ENCODE data around the gene ZBTB25. TPM values are rescaled to one million over a fixed set of nuclear protein-coding genes. Genes with fewer than 3 reads are reported as not detected.

ZBTB25 gene
- total RNA-seq, 2 experiments from 2014 or later, result 56.8 to 58.1 TPM

GRCh38 chr14:64496764-64497163 is 6.9 kb downstream of the ZBTB25 start:
- DNase-seq (no peak), ATAC-seq (ENCODE audit: poor library complexity) (no peak)
- POLR2A ChIA-PET, result interaction anchor here (0.6 to 4.0 kb wide), 8 partner anchors 8 to 136 kb away, joined by 3 to 36 read pairs (median 4); partner anchors contain the start of genes ZBTB1 and ZBTB25
- Histone ChIP-seq H3K27ac (ENCODE audit: low read depth in 1 of 2, low read length in 2 of 2) (peak overlapping the region in 1 of 2 donors; percentile 27), H3K36me3 (ENCODE audit: insufficient read depth, low read length) (peaks cover 41% of the 10 kb centered on the region), H3K27me3 (ENCODE audit: control insufficient read depth in 1 of 2, insufficient read depth in 2 of 2, low read length in 2 of 2) (no peaks in the 10 kb centered on the region), H3K4me3 (ENCODE audit: low read length) (no peak overlapping the region), H3K4me1 (ENCODE audit: insufficient read depth, low read length) (peaks cover 45% of the 10 kb centered on the region), H3K9me3 (ENCODE audit: control insufficient read depth in 1 of 2, insufficient read depth in 1 of 2, low read length in 2 of 2) (no peaks in the 10 kb centered on the region)
- H3K36me3 Mint-ChIP-seq (ENCODE audit: low read depth), result peaks cover 73% of the 10 kb centered on the region
- peak overlapping the region; percentile 71 for H3K27ac Mint-ChIP-seq
- CTCF ChIA-PET, result interaction anchor here (0.6 to 3.8 kb wide), 5 partner anchors 8 to 103 kb away, joined by 3 to 29 read pairs (median 3); partner anchors contain the start of gene ZBTB1
- no peaks in the 10 kb centered on the region for H3K9me3 Mint-ChIP-seq
- peaks cover 76% of the 10 kb centered on the region for H3K4me1 Mint-ChIP-seq (ENCODE audit: low read depth)
- peak overlapping the region; percentile 50 for H3K4me3 Mint-ChIP-seq
- H3K27me3 Mint-ChIP-seq, result no peaks in the 10 kb centered on the region
- TF ChIP-seq CTCF (IDR thresholded peaks at IDR 0.05), result no peak
- intact Hi-C loops (cut with DNase I, micrococcal nuclease), result no loop called here

- DNase-seq, result no peak
- POLR2A ChIA-PET, result interaction anchor here (1.0 to 4.0 kb wide), 3 partner anchors 9 to 16 kb away, joined by 4 to 36 read pairs (median 4); partner anchors contain the start of genes ZBTB1 and ZBTB25
- no peak for TF ChIP-seq CTCF (IDR thresholded peaks at IDR 0.05)
- H3K4me1 ChIP-seq (ENCODE audit: insufficient read depth, low read length), result peaks cover 42% of the 10 kb centered on the region
- Mint-ChIP-seq H3K36me3 (ENCODE audit: low read depth) (peaks cover 80% of the 10 kb centered on the region), H3K27ac (no peak overlapping the region), H3K4me1 (ENCODE audit: low read depth) (peaks cover 78% of the 10 kb centered on the region), H3K9me3 (no peaks in the 10 kb centered on the region), H3K4me3 (no peak overlapping the region), H3K27me3 (no peaks in the 10 kb centered on the region)
- H3K9me3 ChIP-seq (ENCODE audit: control insufficient read depth in 1 of 2, insufficient read depth in 1 of 2, low read length in 2 of 2), result no peaks in the 10 kb centered on the region
- H3K4me3 ChIP-seq (ENCODE audit: low read length), result no peak overlapping the region
- H3K27ac ChIP-seq (ENCODE audit: low read depth in 1 of 2, low read length in 2 of 2), result no peak overlapping the region
- peaks cover 49% of the 10 kb centered on the region for H3K36me3 ChIP-seq (ENCODE audit: insufficient read depth, low read length)
- intact Hi-C loops (cut with DNase I, micrococcal nuclease), result no loop called here
- no peaks in the 10 kb centered on the region for H3K27me3 ChIP-seq (ENCODE audit: control insufficient read depth in 1 of 2, insufficient read depth in 2 of 2, low read length in 2 of 2)
- CTCF ChIA-PET, result interaction anchor here (1.3 to 7.6 kb wide), 3 partner anchors 10 to 15 kb away, joined by 3 to 55 read pairs (median 3); no protein-coding TSS in a partner anchor
- no peak for ATAC-seq (ENCODE audit: poor library complexity)
Measured at GRCh38 chr14:64495252-64495651, 8.4 kb downstream of the ZBTB25 start.

GRCh38 chr14:64493455-64493854 is 10.2 kb downstream of the ZBTB25 start:
- peaks cover 82% of the 10 kb centered on the region for H3K36me3 Mint-ChIP-seq (ENCODE audit: low read depth)
- peak overlapping the region; percentile 55 for H3K27ac Mint-ChIP-seq
- DNase-seq (no peak), ATAC-seq (ENCODE audit: poor library complexity) (no peak)
- peak overlapping the region; percentile 2 for H3K4me3 Mint-ChIP-seq
- Histone ChIP-seq H3K9me3 (ENCODE audit: control insufficient read depth in 1 of 2, insufficient read depth in 1 of 2, low read length in 2 of 2) (no peaks in the 10 kb centered on the region), H3K36me3 (ENCODE audit: insufficient read depth, low read length) (peaks cover 57% of the 10 kb centered on the region), H3K27me3 (ENCODE audit: control insufficient read depth in 1 of 2, insufficient read depth in 2 of 2, low read length in 2 of 2) (no peaks in the 10 kb centered on the region), H3K4me3 (ENCODE audit: low read length) (no peak overlapping the region), H3K4me1 (ENCODE audit: insufficient read depth, low read length) (peaks cover 27% of the 10 kb centered on the region), H3K27ac (ENCODE audit: low read depth in 1 of 2, low read length in 2 of 2) (no peak overlapping the region)
- H3K9me3 Mint-ChIP-seq, result no peaks in the 10 kb centered on the region
- no peak for TF ChIP-seq CTCF (IDR thresholded peaks at IDR 0.05)
- intact Hi-C loops (cut with DNase I, micrococcal nuclease), result no loop called here
- CTCF ChIA-PET, result interaction anchor here (0.6 to 7.6 kb wide), 4 partner anchors 14 to 398 kb away, joined by 3 to 55 read pairs (median 4); no protein-coding TSS in a partner anchor
- POLR2A ChIA-PET, result interaction anchor here (0.9 to 1.6 kb wide), 4 partner anchors 8 to 11 kb away, joined by 3 to 4 read pairs (median 4); partner anchors contain the start of gene ZBTB1
- no peaks in the 10 kb centered on the region for H3K27me3 Mint-ChIP-seq
- peaks cover 67% of the 10 kb centered on the region for H3K4me1 Mint-ChIP-seq (ENCODE audit: low read depth)

Measured in CD4-positive, alpha-beta T cell (primary cell).